Panc1 (cell line): ENCODE data around the gene OR2C3. TPM values are rescaled to one million over a fixed set of nuclear protein-coding genes. Genes with fewer than 3 reads are reported as not detected.

Source experiments
- ATAC-seq: fragments of 200-7000 bp; cut with Tn5 transposase; 2 replicates; pipeline ENCODE4 v1.9.1; 2020; ENCODE audit warnings: mild to moderate bottlenecking, moderate library complexity
- BruUV-seq: library from RNA; stranded (reverse); fragments of 400-500 nt; replicated peaks from 2 replicates; lab custom pipeline; 2021; lab: Mats Ljungman, UMichigan
- CTCF ChIA-PET: fragments of 300-600 bp; sonication (Branson Sonifier 250); formaldehyde crosslinking; loops from one replicate; lab custom pipeline; 2022; ENCODE audit warnings: antibody characterized with exemption; lab: Charles Lee
- POLR2A ChIA-PET: fragments of 300-600 bp; sonication (Branson Sonifier 250); formaldehyde crosslinking; loops from one replicate; lab custom pipeline; 2022; ENCODE audit warnings: antibody characterized with exemption; lab: Charles Lee
- DNase-seq: peaks from one replicate; pipeline ENCODE4 v3.0.0-alpha.2; 2010; ENCODE audit warnings: low read depth, low spot score
- H3K27ac ChIP-seq: 2 replicates; pipeline ENCODE4 v1.5.1; 2011; ENCODE audit warnings: mild to moderate bottlenecking, low read length, inconsistent platforms
- H3K27me3 ChIP-seq: fragments of 200-500 bp; sonication (Bioruptor generic); 2 replicates; pipeline ENCODE4 v1.6.0; 2014; ENCODE audit warnings: low read length, inconsistent platforms; ENCODE audit not compliant: control insufficient read depth, insufficient read depth
- H3K36me3 ChIP-seq: fragments of 200-500 bp; sonication (Bioruptor generic); 2 replicates; pipeline ENCODE4 v1.5.1; 2014; ENCODE audit warnings: inconsistent platforms, mild to moderate bottlenecking, low read length, moderate library complexity; ENCODE audit not compliant: control insufficient read depth, insufficient read depth
- H3K4me1 ChIP-seq: 2 replicates; pipeline ENCODE4 v1.5.1; 2011; ENCODE audit warnings: inconsistent platforms, mild to moderate bottlenecking, low read length, moderate library complexity; ENCODE audit not compliant: control insufficient read depth, insufficient read depth
- H3K4me3 ChIP-seq, 2 experiments: 2 replicates each; pipeline ENCODE4 v1.5.1; 2011 to 2012; ENCODE audit warnings: low read depth in 2 of 2, low read length in 2 of 2, mild to moderate bottlenecking in 2 of 2, inconsistent platforms in 1 of 2, moderate library complexity in 1 of 2
- H3K9me3 ChIP-seq: fragments of 200-500 bp; sonication (Bioruptor generic); 2 replicates; pipeline ENCODE4 v1.5.1; 2014; ENCODE audit warnings: low read depth, mild to moderate bottlenecking, inconsistent platforms, low read length, moderate library complexity; ENCODE audit not compliant: control insufficient read depth, insufficient read depth
- CTCF ChIP-seq: fragments of 450-650 bp; IDR thresholded peaks from 2 replicates; pipeline ENCODE4 v1.5.1; 2017; ENCODE audit warnings: mild to moderate bottlenecking
- POLR2AphosphoS5 ChIP-seq: IDR thresholded peaks from 2 replicates; pipeline ENCODE4 v1.6.1; 2012; ENCODE audit warnings: mild to moderate bottlenecking, low read depth, low read length, moderate library complexity
- REST ChIP-seq, 2 experiments: IDR thresholded peaks; 2 replicates each; pipeline ENCODE4 v1.6.1; 2011 to 2012; ENCODE audit warnings: low read depth in 2 of 2, control low read depth in 1 of 2, low read length in 1 of 2, mild to moderate bottlenecking in 1 of 2, moderate library complexity in 1 of 2; ENCODE audit not compliant: insufficient read depth in 1 of 2
- SIN3A ChIP-seq: IDR thresholded peaks from 2 replicates; pipeline ENCODE4 v1.6.1; 2012; ENCODE audit warnings: low read depth, mild to moderate bottlenecking, low read length, moderate library complexity, borderline replicate concordance; ENCODE audit not compliant: insufficient read depth
- TCF7L2 ChIP-seq: IDR thresholded peaks from 2 replicates; pipeline ENCODE4 v1.6.1; 2011; ENCODE audit warnings: mild to moderate bottlenecking, low read depth, low read length, inconsistent platforms
- in situ Hi-C: cut with HindIII; loops from 2 replicates; pipeline ENCODE4 v1.10.0; 2016; ENCODE audit warnings: low sequenced_read_pairs, low pct_unique_long_range_greater_than_20kb
- intact Hi-C: fragments of 100-400 bp; cut with micrococcal nuclease; formaldehyde crosslinking; loops from one replicate; pipeline ENCODE4 v1.10.0; 2022; ENCODE audit not compliant: unreplicated experiment
- total RNA-seq: library from RNA; stranded (reverse); gene quantifications from one replicate; pipeline ENCODE4 v1.2.1, GENCODE V29; 2021; ENCODE audit not compliant: unreplicated experiment

Gene OR2C3
- total RNA-seq, 1 experiment from 2014 or later, result not detected

GRCh38 chr1:247493106-247493505 is 43.1 kb downstream of the OR2C3 start:
- intact Hi-C loops, result no loop called here
- POLR2A ChIA-PET, result interaction anchor here (0.5 kb wide), 1 partner anchor 182 kb away, joined by 3 read pairs; no protein-coding TSS in a partner anchor
- Histone ChIP-seq H3K27ac (no peak overlapping the region), H3K36me3 (no peaks in the 10 kb centered on the region), H3K4me3 (no peak overlapping the region), H3K27me3 (peaks cover 8% of the 10 kb centered on the region), H3K4me1 (no peaks in the 10 kb centered on the region), H3K9me3 (no peaks in the 10 kb centered on the region)
- TF ChIP-seq REST (IDR thresholded peaks at IDR 0.05; ENCODE audit: insufficient read depth in 1 of 2, low read depth in 2 of 2, low read length in 1 of 2) (no peak), SIN3A (no peak), POLR2AphosphoS5 (no peak), TCF7L2 (no peak), CTCF (no peak)
- BruUV-seq, result no TSS peak
- CTCF ChIA-PET, result no interaction called here
- no peak for ATAC-seq
- no peak for DNase-seq
- in situ Hi-C loops, result no loop called here

GRCh38 chr1:247491328-247491727 is 44.9 kb downstream of the OR2C3 start:
- Histone ChIP-seq H3K27me3 (peaks cover 8% of the 10 kb centered on the region), H3K27ac (no peak overlapping the region), H3K9me3 (no peaks in the 10 kb centered on the region), H3K4me3 (no peak overlapping the region), H3K4me1 (no peaks in the 10 kb centered on the region), H3K36me3 (no peaks in the 10 kb centered on the region)
- TF ChIP-seq CTCF (no peak), TCF7L2 (no peak), SIN3A (no peak), POLR2AphosphoS5 (no peak), REST (IDR thresholded peaks at IDR 0.05; ENCODE audit: insufficient read depth in 1 of 2, low read depth in 2 of 2, low read length in 1 of 2) (no peak)
- BruUV-seq, result no TSS peak
- no peak for DNase-seq
- CTCF ChIA-PET, result interaction anchor here (1.2 kb wide), 1 partner anchor 118 kb away, joined by 4 read pairs; no protein-coding TSS in a partner anchor
- POLR2A ChIA-PET, result no interaction called here
- in situ Hi-C loops (no loop called here), intact Hi-C loops (no loop called here)
- ATAC-seq, result no peak
